ENCODE results near the gene MIER3. TPM values are rescaled to one million over a fixed set of nuclear protein-coding genes. Genes with fewer than 3 reads are reported as not detected.

MIER3 gene
- total and polyA plus RNA-seq, 2 of the 13 experiments (the other 11 are each of a cell fraction or from before 2014, with no cell fraction given) = 14.6 to 38.8 TPM

DNA sequence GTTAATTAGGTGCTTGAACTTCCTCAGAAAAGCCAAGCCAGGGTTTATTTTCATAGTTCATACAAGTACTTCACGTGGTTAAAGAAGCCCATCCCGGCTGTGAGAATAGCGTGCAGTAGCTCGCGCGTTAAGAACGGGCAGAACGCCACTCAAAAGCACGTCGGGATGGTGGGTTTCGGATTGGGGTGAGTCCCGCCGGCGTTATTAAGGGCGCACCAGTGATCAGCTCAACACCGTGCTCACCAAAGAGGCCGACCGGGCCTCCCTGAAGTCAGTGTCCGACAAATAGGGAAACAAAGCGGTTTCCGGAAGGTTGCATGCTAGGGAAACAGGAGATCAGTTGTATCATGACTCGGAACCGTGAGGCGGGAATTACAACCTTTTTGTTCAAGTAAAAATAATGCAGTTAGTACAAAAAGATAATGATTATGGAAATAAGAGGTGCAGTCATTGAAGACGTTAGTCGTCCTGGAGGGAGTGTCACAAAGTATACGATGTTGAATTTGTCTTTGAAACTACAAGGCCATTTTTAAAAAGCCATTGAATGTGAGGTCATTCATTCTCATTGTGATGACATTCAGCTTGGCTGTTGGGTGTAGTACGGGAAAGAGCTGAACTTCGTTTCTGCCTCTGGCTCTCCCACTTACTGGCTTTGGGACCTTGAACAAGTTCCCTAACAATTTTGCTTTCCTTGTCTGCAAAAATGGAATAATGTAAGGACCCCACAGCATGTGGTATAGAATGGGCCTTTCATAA, 41.5 kb downstream of the MIER3 start (continued):
- TF ChIP-seq TCF12 (IDR thresholded peaks at IDR 0.05) (no peak), TCF12 (CRISPR knock-in tag; IDR thresholded peaks at IDR 0.05) (no peak), ZFP36L1 (CRISPR knock-in tag; IDR thresholded peaks at IDR 0.05) (no peak), ZFP36L2 (CRISPR knock-in tag; IDR thresholded peaks at IDR 0.05) (no peak), ZNF546 (CRISPR knock-in tag; conservative IDR thresholded peaks at IDR 0.05) (no peak), KDM2A (CRISPR knock-in tag; IDR thresholded peaks at IDR 0.05; ENCODE audit: borderline replicate concordance, low read depth) (0 out of 2 replicates have a peak, but pooled peaks have one; percentile 19), HNRNPUL1 (IDR thresholded peaks at IDR 0.05; ENCODE audit: low read depth, low read length) (no peak), ZBTB21 (CRISPR knock-in tag; IDR thresholded peaks at IDR 0.05) (peak; percentile 84; the same call in 1 of the 2 replicates), MAX (IDR thresholded peaks at IDR 0.05) (peak; percentile 26; the same call in 1 of the 2 replicates), ZBTB7A (CRISPR knock-in tag; IDR thresholded peaks at IDR 0.05) (0 out of 2 replicates have a peak, but pooled peaks have one; percentile 62), NFATC3 (CRISPR knock-in tag; IDR thresholded peaks at IDR 0.05) (0 out of 2 replicates have a peak, but pooled peaks have one; percentile 27), NR2C2 (CRISPR knock-in tag; IDR thresholded peaks at IDR 0.05; ENCODE audit: borderline replicate concordance) (no peak; the same call in none of the 2 replicates), ZSCAN9 (CRISPR knock-in tag; IDR thresholded peaks at IDR 0.05; ENCODE audit: borderline replicate concordance) (no peak), SMARCE1 (IDR thresholded peaks at IDR 0.05; ENCODE audit: borderline replicate concordance) (no peak), ZNF205 (CRISPR knock-in tag; IDR thresholded peaks at IDR 0.05) (no peak), RXRA (CRISPR knock-in tag; IDR thresholded peaks at IDR 0.05) (peak; percentile 10; the same call in 1 of the 2 replicates), ZNF124 (CRISPR knock-in tag; IDR thresholded peaks at IDR 0.05) (0 out of 2 replicates have a peak, but pooled peaks have one; percentile 22), ZKSCAN8 (CRISPR knock-in tag; IDR thresholded peaks at IDR 0.05; ENCODE audit: borderline replicate concordance) (no peak), FIP1L1 (IDR thresholded peaks at IDR 0.05; ENCODE audit: borderline replicate concordance, insufficient read depth, low read depth, low read length) (no peak), THYN1 (CRISPR knock-in tag; IDR thresholded peaks at IDR 0.05; ENCODE audit: borderline replicate concordance, low read depth) (no peak), ATM (IDR thresholded peaks at IDR 0.05; ENCODE audit: borderline replicate concordance) (no peak), ZNF607 (CRISPR knock-in tag; IDR thresholded peaks at IDR 0.05; ENCODE audit: borderline replicate concordance) (no peak), ZSCAN25 (CRISPR knock-in tag; IDR thresholded peaks at IDR 0.05) (no peak), PHF8 (CRISPR knock-in tag; IDR thresholded peaks at IDR 0.05) (no peak), KMT2B (CRISPR knock-in tag; IDR thresholded peaks at IDR 0.05) (peak; percentile 71; the same call in 1 of the 2 replicates)
- TF ChIP-seq, protein P1, sequence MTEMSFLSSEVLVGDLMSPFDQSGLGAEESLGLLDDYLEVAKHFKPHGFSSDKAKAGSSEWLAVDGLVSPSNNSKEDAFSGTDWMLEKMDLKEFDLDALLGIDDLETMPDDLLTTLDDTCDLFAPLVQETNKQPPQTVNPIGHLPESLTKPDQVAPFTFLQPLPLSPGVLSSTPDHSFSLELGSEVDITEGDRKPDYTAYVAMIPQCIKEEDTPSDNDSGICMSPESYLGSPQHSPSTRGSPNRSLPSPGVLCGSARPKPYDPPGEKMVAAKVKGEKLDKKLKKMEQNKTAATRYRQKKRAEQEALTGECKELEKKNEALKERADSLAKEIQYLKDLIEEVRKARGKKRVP (CRISPR knock-in tag; IDR thresholded peaks at IDR 0.05) = peak in 1 of 2 experiments; percentile 50; a peak in 2 of 4 replicates
- TF ChIP-seq, protein P2, sequence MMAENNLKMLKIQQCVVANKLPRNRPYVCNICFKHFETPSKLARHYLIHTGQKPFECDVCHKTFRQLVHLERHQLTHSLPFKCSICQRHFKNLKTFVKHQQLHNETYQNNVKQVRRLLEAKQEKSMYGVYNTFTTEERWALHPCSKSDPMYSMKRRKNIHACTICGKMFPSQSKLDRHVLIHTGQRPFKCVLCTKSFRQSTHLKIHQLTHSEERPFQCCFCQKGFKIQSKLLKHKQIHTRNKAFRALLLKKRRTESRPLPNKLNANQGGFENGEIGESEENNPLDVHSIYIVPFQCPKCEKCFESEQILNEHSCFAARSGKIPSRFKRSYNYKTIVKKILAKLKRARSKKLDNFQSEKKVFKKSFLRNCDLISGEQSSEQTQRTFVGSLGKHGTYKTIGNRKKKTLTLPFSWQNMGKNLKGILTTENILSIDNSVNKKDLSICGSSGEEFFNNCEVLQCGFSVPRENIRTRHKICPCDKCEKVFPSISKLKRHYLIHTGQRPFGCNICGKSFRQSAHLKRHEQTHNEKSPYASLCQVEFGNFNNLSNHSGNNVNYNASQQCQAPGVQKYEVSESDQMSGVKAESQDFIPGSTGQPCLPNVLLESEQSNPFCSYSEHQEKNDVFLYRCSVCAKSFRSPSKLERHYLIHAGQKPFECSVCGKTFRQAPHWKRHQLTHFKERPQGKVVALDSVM (CRISPR knock-in tag; IDR thresholded peaks at IDR 0.05) = peak; percentile 55
